Gastrocnemius medialis (tissue), 4 donors: Measurements from ENCODE around the gene MCM3AP. TPM values are rescaled to one million over a fixed set of nuclear protein-coding genes. Genes with fewer than 3 reads are reported as not detected.

Source experiments
- ATAC-seq, 2 donors: fragments of 150-250 bp; one replicate each; pipeline ENCODE4 v1.9.1; 2016
- DNase-seq, 2 donors: peaks; one replicate each; pipeline ENCODE4 v3.0.0-alpha.2; 2019
- H3K27ac ChIP-seq, 4 donors: fragments of 200-600 bp; sonication (generic); 1 replicate in 1 of 4; 2 replicates in 3 of 4; pipeline ENCODE4 v1.5.1; 2016 to 2018; ENCODE audit warnings: mild to moderate bottlenecking in 2 of 4, moderate library complexity in 1 of 4
- H3K27me3 ChIP-seq, 3 donors: fragments of 200-600 bp; sonication (generic) in 2 of 3; 1 replicate in 1 of 3; 2 replicates in 2 of 3; pipeline versions ENCODE4 v1.5.1 to v1.6.0; 2016 to 2019; ENCODE audit warnings: mild to moderate bottlenecking in 1 of 3, moderate library complexity in 1 of 3
- H3K36me3 ChIP-seq, 2 donors: fragments of 200-600 bp; sonication (generic) in 1 of 2; one replicate each; pipeline ENCODE4 v1.5.1; 2017 to 2018
- H3K4me1 ChIP-seq, 2 donors: fragments of 200-600 bp; sonication (generic) in 1 of 2; one replicate each; pipeline ENCODE4 v1.5.1; 2016 to 2017; ENCODE audit warnings: mild to moderate bottlenecking in 2 of 2
- H3K4me3 ChIP-seq, 4 donors: fragments of 200-600 bp; sonication (generic) in 3 of 4; 1 replicate in 1 of 4; 2 replicates in 3 of 4; pipeline ENCODE4 v1.5.1; 2016 to 2019; ENCODE audit warnings: mild to moderate bottlenecking in 2 of 4
- H3K9me3 ChIP-seq, 3 donors: fragments of 200-600 bp; sonication (generic) in 2 of 3; 1 replicate in 1 of 3; 2 replicates in 2 of 3; pipeline ENCODE4 v1.5.1; 2016 to 2019
- POLR2A ChIP-seq, 2 donors: fragments of 450-650 bp; IDR thresholded peaks; one replicate each; pipeline ENCODE4 v1.6.1; 2017; ENCODE audit warnings: antibody characterized with exemption in 2 of 2, mild to moderate bottlenecking in 2 of 2, moderate library complexity in 2 of 2
- in situ Hi-C, 4 donors: fragments of 200-750 bp; cut with MboI; loops; one replicate each; pipeline versions ENCODE4 v1.15.0 to v1.8.0; 2017; ENCODE audit warnings: low sequenced_read_pairs in 4 of 4
- intact Hi-C: fragments of 100-400 bp; cut with DNase I; formaldehyde crosslinking; loops from one replicate; pipeline ENCODE4 v1.15.1; 2023; ENCODE audit warnings: low total_unique reads
- total RNA-seq, 4 donors: library from RNA; depleted of rRNA; stranded (reverse); fragments of >200 nt; gene quantifications; one replicate each; pipeline versions ENCODE4 v1.1.0 to v1.2.3, GENCODE V29; 2016
- TF ChIP-seq, protein P1 (sequence below), 5 experiments: fragments of 450-650 bp in 3 of 5; fragments of 200-600 bp in 2 of 5; sonication (generic) in 2 of 5; IDR thresholded peaks in 4 of 5; conservative IDR thresholded peaks in 1 of 5; 1 replicate in 4 of 5; 2 replicates in 1 of 5; pipeline ENCODE4 v1.5.1; 2016 to 2019; ENCODE audit warnings: antibody characterized with exemption in 5 of 5, mild to moderate bottlenecking in 3 of 5, moderate library complexity in 3 of 5

The MCM3AP gene
- total RNA-seq, 4 donors from 2014 or later: 52.1 to 155 (median 83.2) TPM

- TF ChIP-seq, protein P1, sequence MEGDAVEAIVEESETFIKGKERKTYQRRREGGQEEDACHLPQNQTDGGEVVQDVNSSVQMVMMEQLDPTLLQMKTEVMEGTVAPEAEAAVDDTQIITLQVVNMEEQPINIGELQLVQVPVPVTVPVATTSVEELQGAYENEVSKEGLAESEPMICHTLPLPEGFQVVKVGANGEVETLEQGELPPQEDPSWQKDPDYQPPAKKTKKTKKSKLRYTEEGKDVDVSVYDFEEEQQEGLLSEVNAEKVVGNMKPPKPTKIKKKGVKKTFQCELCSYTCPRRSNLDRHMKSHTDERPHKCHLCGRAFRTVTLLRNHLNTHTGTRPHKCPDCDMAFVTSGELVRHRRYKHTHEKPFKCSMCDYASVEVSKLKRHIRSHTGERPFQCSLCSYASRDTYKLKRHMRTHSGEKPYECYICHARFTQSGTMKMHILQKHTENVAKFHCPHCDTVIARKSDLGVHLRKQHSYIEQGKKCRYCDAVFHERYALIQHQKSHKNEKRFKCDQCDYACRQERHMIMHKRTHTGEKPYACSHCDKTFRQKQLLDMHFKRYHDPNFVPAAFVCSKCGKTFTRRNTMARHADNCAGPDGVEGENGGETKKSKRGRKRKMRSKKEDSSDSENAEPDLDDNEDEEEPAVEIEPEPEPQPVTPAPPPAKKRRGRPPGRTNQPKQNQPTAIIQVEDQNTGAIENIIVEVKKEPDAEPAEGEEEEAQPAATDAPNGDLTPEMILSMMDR (IDR thresholded peaks at IDR 0.05 in 4 of 5, conservative IDR thresholded peaks at IDR 0.05 in 1 of 5): no peak
- TF ChIP-seq POLR2A (IDR thresholded peaks at IDR 0.05): no peak
- H3K27me3 ChIP-seq: no peaks in the 10 kb centered on the region
- H3K4me1 ChIP-seq: no peaks in the 10 kb centered on the region
- no peak for ATAC-seq
- in situ Hi-C loops: no loop called here
- peaks cover 0 to 92% of the 10 kb centered on the region in 2 donors for H3K36me3 ChIP-seq
- no peak for DNase-seq
- intact Hi-C loops: no loop called here
- no peak overlapping the region for H3K4me3 ChIP-seq
- H3K27ac ChIP-seq: no peak overlapping the region
- H3K9me3 ChIP-seq: no peaks in the 10 kb centered on the region
These were observed 19.5 kb downstream of the MCM3AP start for GRCh38 chr21:46265736-46266525.

DNA sequence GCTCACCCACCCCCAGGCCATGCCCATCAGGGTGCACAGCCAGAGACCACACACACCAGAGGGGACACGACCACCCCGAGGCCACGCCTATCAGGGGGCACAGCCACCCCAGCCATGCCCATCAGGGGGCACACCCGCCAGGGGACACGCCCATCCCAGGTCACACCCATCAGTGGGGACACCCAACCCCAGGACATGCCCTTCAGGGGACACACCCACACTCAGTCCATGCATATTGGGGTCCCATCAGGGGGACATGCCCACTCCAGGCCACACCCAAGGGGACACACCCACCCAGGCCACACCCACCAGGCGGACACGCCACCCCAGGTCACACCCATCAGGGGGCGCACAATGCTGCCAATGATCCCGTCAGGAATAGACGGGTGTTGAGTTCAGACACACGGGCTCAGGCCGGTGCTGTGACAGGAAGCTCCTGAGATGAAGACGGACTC is 20.7 kb downstream of the MCM3AP start:
- no peak overlapping the region for H3K4me3 ChIP-seq

DNA sequence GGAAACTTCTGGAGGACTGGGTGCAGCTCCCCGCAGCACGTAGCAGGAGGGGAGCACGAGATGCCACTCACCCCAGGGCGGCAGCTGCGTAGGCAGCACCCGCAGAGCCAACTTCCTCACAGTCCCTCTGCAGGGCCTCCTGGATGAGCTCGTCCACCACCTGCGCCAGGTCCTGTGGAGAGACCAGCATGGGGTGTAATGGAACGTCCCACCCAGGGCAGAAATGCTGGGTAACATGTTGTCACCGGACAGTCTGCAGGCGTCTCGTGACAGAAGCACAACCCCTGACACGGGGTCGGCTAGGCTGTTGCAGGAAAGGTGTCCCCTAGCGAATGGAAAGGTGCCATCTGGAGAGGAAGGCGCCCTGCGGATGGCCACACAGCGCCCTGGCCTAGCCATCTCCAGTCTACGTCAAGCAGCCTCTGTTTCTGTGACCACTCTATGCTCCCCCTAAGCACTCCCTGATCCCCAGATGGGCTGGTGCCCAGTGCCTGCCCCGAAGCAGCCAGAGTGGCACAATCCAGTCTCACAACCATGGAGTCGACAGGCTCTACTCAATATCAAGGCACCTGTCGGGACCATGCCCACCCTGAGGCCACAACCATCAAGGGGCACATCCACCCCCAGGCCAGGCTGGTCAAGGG is 21.2 kb downstream of the MCM3AP start:
- peaks cover 3 to 92% of the 10 kb centered on the region in 2 donors for H3K36me3 ChIP-seq

More for the DNA sequence above, 20.7 kb downstream of the MCM3AP start:
- no peaks in the 10 kb centered on the region for H3K4me1 ChIP-seq
- TF ChIP-seq POLR2A (IDR thresholded peaks at IDR 0.05): no peak
- TF ChIP-seq, protein P1 (IDR thresholded peaks at IDR 0.05 in 4 of 5, conservative IDR thresholded peaks at IDR 0.05 in 1 of 5): no peak
- intact Hi-C loops (no loop called here), in situ Hi-C loops (no loop called here)
- peaks cover 0 to 92% of the 10 kb centered on the region in 2 donors for H3K36me3 ChIP-seq
- H3K27me3 ChIP-seq: no peaks in the 10 kb centered on the region
- DNase-seq (no peak), ATAC-seq (no peak)
- H3K9me3 ChIP-seq: no peaks in the 10 kb centered on the region
- no peak overlapping the region for H3K27ac ChIP-seq

DNA sequence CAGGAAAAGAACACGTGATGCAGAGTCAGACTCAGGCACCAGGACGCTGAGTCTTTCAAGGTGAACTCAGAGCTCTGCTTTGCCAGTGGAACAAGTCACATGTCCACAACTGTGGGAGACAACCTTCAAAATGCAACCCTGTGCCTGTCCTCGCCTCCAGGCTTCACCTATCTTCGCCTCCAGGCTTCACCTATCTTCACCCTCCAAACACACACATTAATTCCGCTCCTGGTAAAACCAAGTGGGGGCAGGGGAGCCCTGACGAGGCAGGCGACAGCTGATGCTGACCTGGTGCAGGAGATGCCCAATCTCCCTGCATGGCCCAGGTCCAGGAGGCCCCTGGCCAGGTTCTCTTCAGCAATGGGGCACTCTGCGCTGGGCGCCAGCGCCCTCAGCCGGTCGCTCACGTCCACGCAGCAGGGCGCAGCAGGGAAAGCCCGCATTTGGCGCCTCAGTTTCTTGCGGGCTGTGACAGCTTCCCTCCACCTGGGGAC is 28.9 kb downstream of the MCM3AP start:
- Histone ChIP-seq H3K4me1 (peaks cover 8 to 9% of the 10 kb centered on the region in 2 donors), H3K27ac (no peak overlapping the region), H3K27me3 (no peaks in the 10 kb centered on the region), H3K9me3 (no peaks in the 10 kb centered on the region), H3K4me3 (no peak overlapping the region), H3K36me3 (peaks cover 3 to 96% of the 10 kb centered on the region in 2 donors)
- ATAC-seq (no peak), DNase-seq (no peak)
- no peak for TF ChIP-seq POLR2A (IDR thresholded peaks at IDR 0.05)
- TF ChIP-seq, protein P1 (IDR thresholded peaks at IDR 0.05 in 4 of 5, conservative IDR thresholded peaks at IDR 0.05 in 1 of 5): no peak
- in situ Hi-C loops (no loop called here), intact Hi-C loops (no loop called here)

More for the DNA sequence above, 21.2 kb downstream of the MCM3AP start:
- Histone ChIP-seq H3K4me3 (no peak overlapping the region), H3K4me1 (no peaks in the 10 kb centered on the region), H3K27me3 (no peaks in the 10 kb centered on the region), H3K9me3 (no peaks in the 10 kb centered on the region), H3K27ac (no peak overlapping the region)
- ATAC-seq: no peak
- in situ Hi-C loops (no loop called here), intact Hi-C loops (no loop called here)
- no peak for DNase-seq
- TF ChIP-seq, protein P1 (IDR thresholded peaks at IDR 0.05 in 4 of 5, conservative IDR thresholded peaks at IDR 0.05 in 1 of 5): no peak
- TF ChIP-seq POLR2A (IDR thresholded peaks at IDR 0.05): no peak
